GM21737 (cell line): ENCODE data around the gene WWC1.
"Not testable (repeated sequence)": the region's sequence is repeated elsewhere in the genome, so short reads cannot be mapped to it uniquely, and the experiment has no call there.

Source experiments
- ATAC-seq: cut with Tn5 transposase; IDR thresholded peaks from one replicate; pipeline ENCODE4 v1.9.1; 2021; ENCODE audit warnings: mild to moderate bottlenecking, moderate library complexity; ENCODE audit not compliant: unreplicated experiment

Gene WWC1

GRCh38 chr5:168285696-168286095 is 5.7 kb upstream of the WWC1 start:
- no peak for ATAC-seq

GRCh38 chr5:168286386-168286785 is 5.1 kb upstream of the WWC1 start:
- ATAC-seq, result no peak

- not testable (repeated sequence) for ATAC-seq
Observed at GRCh38 chr5:168286863-168287262, 4.6 kb upstream of the WWC1 start.

GRCh38 chr5:168287362-168287761 is 4.1 kb upstream of the WWC1 start:
- no peak for ATAC-seq

GRCh38 chr5:168288349-168289245 is 2.8 kb upstream of the WWC1 start:
- ATAC-seq, result no peak

- ATAC-seq, result no peak
Observed at GRCh38 chr5:168290902-168291341, 523 bp upstream of the WWC1 start.

GRCh38 chr5:168291964-168292785 is 730 bp downstream of the WWC1 start:
- peak; percentile 25 for ATAC-seq

GRCh38 chr5:168292786-168293696 is 1.6 kb downstream of the WWC1 start:
- no peak for ATAC-seq

- no peak for ATAC-seq
Observed at GRCh38 chr5:168295574-168296201, 4.2 kb downstream of the WWC1 start.

- ATAC-seq, result no peak
Observed at GRCh38 chr5:168296682-168297081, 5.2 kb downstream of the WWC1 start.

GRCh38 chr5:168298949-168299348 is 7.5 kb downstream of the WWC1 start:
- ATAC-seq, result no peak

- no peak for ATAC-seq
Observed at GRCh38 chr5:168299372-168299771, 7.9 kb downstream of the WWC1 start.

GRCh38 chr5:168300326-168301182 is 9.1 kb downstream of the WWC1 start:
- ATAC-seq, result no peak

- no peak for ATAC-seq
Observed at GRCh38 chr5:168301593-168302390, 10.3 kb downstream of the WWC1 start.

- no peak for ATAC-seq
Observed at GRCh38 chr5:168302785-168303184, 11.3 kb downstream of the WWC1 start.

GRCh38 chr5:168303393-168304025 is 12.1 kb downstream of the WWC1 start:
- no peak for ATAC-seq

- no peak for ATAC-seq
Observed at GRCh38 chr5:168304349-168304748, 12.9 kb downstream of the WWC1 start.

- ATAC-seq, result no peak
Observed at GRCh38 chr5:168305281-168305680, 13.8 kb downstream of the WWC1 start.
